TTC549 (cell line): ENCODE measurements around the gene PCDH8.

Source experiments
- FAIRE-seq: peaks from 2 replicates; lab custom pipeline; 2012; peaks lifted over from hg19 to GRCh38; lab: Jason Lieb, UNC

Gene PCDH8

GRCh38 chr13:52848455-52849195 is at the start of gene PCDH8:
Gene PCDH8 (minus strand): TSS chr13:52848640. CDS start chr13:52848436, 204 bp downstream.
- FAIRE-seq: no peak

- no peak for FAIRE-seq
Observed at GRCh38 chr13:52896827-52897659, 48.6 kb upstream of the PCDH8 start.

- no peak for FAIRE-seq
Observed at GRCh38 chr13:52894413-52894812, 46.0 kb upstream of the PCDH8 start.

- FAIRE-seq: no peak
Observed at GRCh38 chr13:52892925-52893324, 44.5 kb upstream of the PCDH8 start.

DNA sequence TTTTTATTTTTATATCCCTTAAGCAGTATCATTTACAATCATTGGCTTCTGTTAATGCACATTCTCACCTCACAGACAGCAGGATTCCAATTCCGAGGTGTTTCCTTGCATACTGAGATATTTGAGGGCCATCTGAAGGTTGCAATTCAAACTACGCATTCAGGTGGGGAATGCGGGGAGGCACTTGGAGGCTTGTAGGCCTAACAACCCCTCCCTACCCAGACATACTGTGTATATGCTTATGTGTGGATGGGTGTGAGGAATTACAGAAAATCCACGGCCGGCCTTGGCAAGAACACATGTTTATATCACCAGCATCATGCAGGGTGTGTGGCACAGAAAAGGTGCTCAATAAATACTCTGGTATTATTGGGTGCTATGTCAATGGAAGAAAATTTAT is 43.3 kb upstream of the PCDH8 start:
- FAIRE-seq: no peak

- FAIRE-seq: no peak
Observed at GRCh38 chr13:52887165-52887564, 38.7 kb upstream of the PCDH8 start.

DNA sequence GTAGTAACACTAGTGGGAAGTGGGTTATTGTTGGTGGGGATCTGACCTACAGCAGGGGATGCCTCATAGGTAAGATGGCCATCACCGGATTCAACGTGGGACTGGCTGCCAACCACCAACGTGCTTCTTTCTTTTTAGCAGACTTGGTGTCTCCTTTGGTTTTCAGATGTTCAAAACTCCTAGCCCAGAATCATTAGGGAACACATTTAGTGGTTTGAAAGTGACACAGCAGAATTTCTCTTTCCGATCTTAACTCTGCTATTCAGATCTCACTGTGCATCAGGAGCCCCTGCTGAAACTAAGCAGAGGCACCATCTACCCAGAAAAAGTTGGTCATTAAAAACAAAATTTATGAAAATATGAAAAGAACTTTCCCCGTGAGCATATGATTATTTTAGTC is 36.7 kb upstream of the PCDH8 start:
- no peak for FAIRE-seq

GRCh38 chr13:52884429-52885010 is 36.1 kb upstream of the PCDH8 start:
- FAIRE-seq: no peak

- no peak for FAIRE-seq
Observed at GRCh38 chr13:52882785-52883184, 34.3 kb upstream of the PCDH8 start.

- no peak for FAIRE-seq
Observed at GRCh38 chr13:52879950-52880741, 31.7 kb upstream of the PCDH8 start.

- no peak for FAIRE-seq
Observed at GRCh38 chr13:52878831-52879230, 30.4 kb upstream of the PCDH8 start.

GRCh38 chr13:52870143-52870542 is 21.7 kb upstream of the PCDH8 start:
- FAIRE-seq: no peak

- FAIRE-seq: no peak
Observed at GRCh38 chr13:52869621-52870020, 21.2 kb upstream of the PCDH8 start.

GRCh38 chr13:52869050-52869449 is 20.6 kb upstream of the PCDH8 start:
- no peak for FAIRE-seq

- no peak for FAIRE-seq
Observed at GRCh38 chr13:52868190-52868589, 19.8 kb upstream of the PCDH8 start.

DNA sequence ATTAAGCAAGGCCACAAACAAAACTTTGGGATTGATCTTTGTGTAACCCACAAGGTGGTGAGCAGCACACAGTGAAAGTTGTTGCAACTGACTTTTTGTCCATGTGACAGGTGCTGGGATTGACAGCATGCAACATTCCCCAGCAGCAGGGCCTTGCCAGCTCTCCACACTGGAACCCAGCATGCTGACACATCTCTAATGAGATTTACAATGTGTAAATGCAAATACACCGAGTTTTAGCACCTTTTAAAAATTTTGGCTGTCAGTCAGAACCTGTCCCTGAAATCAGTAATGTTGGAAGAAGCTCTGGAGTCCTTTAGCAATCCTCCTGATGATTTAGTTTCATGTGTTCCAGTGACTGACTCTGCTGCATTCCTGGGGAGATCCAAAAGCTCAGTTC is 16.5 kb upstream of the PCDH8 start:
- no peak for FAIRE-seq

GRCh38 chr13:52862358-52863206 is 14.1 kb upstream of the PCDH8 start:
- no peak for FAIRE-seq

- no peak for FAIRE-seq
Observed at GRCh38 chr13:52852444-52852843, 4.0 kb upstream of the PCDH8 start.

- no peak for FAIRE-seq
Observed at GRCh38 chr13:52851137-52851962, 2.9 kb upstream of the PCDH8 start.

GRCh38 chr13:52850396-52851136 is 2.1 kb upstream of the PCDH8 start:
- FAIRE-seq: no peak
